Esophagus squamous epithelium (tissue), 4 donors: ENCODE results near the gene TMEM179B.

ENCODE experiments used
- CTCF ChIP-seq, 6 experiments: fragments of 450-650 bp in 4 of 6; fragments of 200-600 bp in 2 of 6; sonication (generic) in 2 of 6; IDR thresholded peaks; one replicate each; pipeline ENCODE4 v1.5.1; 2016 to 2019; ENCODE audit warnings: antibody characterized with exemption in 6 of 6, mild to moderate bottlenecking in 4 of 6, moderate library complexity in 4 of 6
- POLR2A ChIP-seq, 4 donors: fragments of 450-650 bp; IDR thresholded peaks; one replicate each; pipeline ENCODE4 v1.6.1; 2017; ENCODE audit warnings: antibody characterized with exemption in 4 of 4, mild to moderate bottlenecking in 4 of 4, moderate library complexity in 3 of 4

GRCh38 chr11:62805961-62806441, 18.8 kb downstream of the TMEM179B start:
- TF ChIP-seq CTCF (IDR thresholded peaks at IDR 0.05) = no peak
- TF ChIP-seq POLR2A (IDR thresholded peaks at IDR 0.05) = no peak
